HEK293T (cell line): Measurements from ENCODE around the gene FSIP1.

ENCODE experiments used
- ARNT ChIP-seq: fragments of 450-650 bp; IDR thresholded peaks from 2 replicates; pipeline ENCODE4 v1.6.1; 2017; ENCODE audit warnings: mild to moderate bottlenecking
- ELF4 ChIP-seq: fragments of 450-650 bp; IDR thresholded peaks from 2 replicates; pipeline ENCODE4 v1.6.1; 2017; ENCODE audit warnings: antibody characterized with exemption
- SUZ12 ChIP-seq: fragments of 450-650 bp; IDR thresholded peaks from 2 replicates; pipeline ENCODE4 v1.6.1; 2016; ENCODE audit warnings: mild to moderate bottlenecking
- TF ChIP-seq, protein P1 (sequence below): fragments of 450-650 bp; IDR thresholded peaks from 2 replicates; pipeline ENCODE4 v1.6.1; 2016

DNA sequence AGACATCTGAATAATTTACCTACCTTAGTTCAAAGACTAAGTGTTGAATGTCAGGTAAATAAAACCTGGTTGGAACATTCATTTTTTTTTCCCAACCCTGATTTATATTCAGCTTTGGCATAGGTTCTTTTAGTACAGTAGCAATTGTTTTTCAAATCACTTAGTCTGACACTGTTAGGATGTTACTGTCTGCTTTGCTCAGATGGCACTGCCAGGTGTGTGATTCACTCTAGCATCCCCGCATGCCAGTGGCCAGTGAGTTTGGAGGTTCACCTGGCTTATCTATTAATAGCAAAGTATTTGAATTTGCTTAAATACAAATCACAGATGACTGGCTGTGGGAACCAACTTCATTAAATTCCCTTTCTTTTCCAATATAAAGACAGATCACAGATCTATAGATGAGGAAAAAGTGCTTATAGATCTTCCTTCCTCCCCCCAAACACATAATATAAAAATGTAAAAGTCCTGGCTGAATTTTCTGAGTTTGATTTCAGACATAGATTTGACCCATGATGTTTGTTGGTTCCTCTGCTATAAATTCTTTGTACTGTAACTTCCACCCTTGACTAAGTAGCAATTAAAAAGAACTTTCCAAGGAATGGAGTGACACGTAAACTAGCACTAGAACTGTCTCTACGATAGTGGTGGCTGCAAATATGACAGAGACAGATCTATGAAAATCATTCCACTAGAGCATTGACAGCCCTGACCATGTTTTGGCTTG, 197.8 kb downstream of the FSIP1 start:
- TF ChIP-seq ARNT (no peak), SUZ12 (no peak), ELF4 (no peak)
- TF ChIP-seq, protein P1, sequence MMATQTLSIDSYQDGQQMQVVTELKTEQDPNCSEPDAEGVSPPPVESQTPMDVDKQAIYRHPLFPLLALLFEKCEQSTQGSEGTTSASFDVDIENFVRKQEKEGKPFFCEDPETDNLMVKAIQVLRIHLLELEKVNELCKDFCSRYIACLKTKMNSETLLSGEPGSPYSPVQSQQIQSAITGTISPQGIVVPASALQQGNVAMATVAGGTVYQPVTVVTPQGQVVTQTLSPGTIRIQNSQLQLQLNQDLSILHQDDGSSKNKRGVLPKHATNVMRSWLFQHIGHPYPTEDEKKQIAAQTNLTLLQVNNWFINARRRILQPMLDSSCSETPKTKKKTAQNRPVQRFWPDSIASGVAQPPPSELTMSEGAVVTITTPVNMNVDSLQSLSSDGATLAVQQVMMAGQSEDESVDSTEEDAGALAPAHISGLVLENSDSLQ, result no peak
